Stimulated activated CD4-positive, alpha-beta T cell treated with anti-CD3 and anti-CD28 coated beads, Interleukin-2, amount 100 ng/mL, for 24 hours (primary cell): Measurements from ENCODE around the gene SLC2A13.
"Not testable (repeated sequence)": the region's sequence is repeated elsewhere in the genome, so short reads cannot be mapped to it uniquely, and the experiment has no call there.

Experiments used
- DNase-seq, 2 donors: peaks; one replicate each; pipeline ENCODE4 v3.0.0-alpha.2; 2020

Gene SLC2A13

GRCh38 chr12:40034156-40034555, 71.7 kb downstream of the SLC2A13 start:
- DNase-seq: no peak

GRCh38 chr12:40033242-40033630, 72.6 kb downstream of the SLC2A13 start:
- DNase-seq: no peak

GRCh38 chr12:40032433-40033241, 73.2 kb downstream of the SLC2A13 start:
- DNase-seq: no peak

DNA sequence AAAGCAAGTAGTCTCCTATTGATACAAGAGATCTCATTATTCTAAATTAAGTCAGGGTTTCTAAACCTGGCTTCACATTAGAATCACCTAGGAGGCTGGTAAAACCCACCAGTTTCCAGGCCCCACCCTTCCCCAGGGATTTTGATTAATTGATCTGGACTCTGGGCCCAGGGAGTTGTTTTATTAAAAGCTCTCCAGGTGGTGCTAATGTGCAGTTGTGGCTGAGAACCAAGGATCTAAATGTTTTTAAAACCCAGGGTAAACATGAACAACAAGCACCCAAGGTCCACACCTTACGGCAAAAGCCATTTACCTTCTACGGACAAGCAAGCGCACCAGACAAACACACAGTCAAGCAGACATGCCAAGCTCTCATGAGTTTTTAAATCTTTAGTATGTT, 73.9 kb downstream of the SLC2A13 start:
- DNase-seq: no peak

GRCh38 chr12:40030970-40031369, 74.9 kb downstream of the SLC2A13 start:
- not testable (repeated sequence) for DNase-seq

- DNase-seq: no peak
Measured at GRCh38 chr12:40028296-40028695, 77.6 kb downstream of the SLC2A13 start.

GRCh38 chr12:40022850-40023249, 83.0 kb downstream of the SLC2A13 start:
- DNase-seq: no peak

GRCh38 chr12:40020261-40020691, 85.6 kb downstream of the SLC2A13 start:
- DNase-seq: no peak

DNA sequence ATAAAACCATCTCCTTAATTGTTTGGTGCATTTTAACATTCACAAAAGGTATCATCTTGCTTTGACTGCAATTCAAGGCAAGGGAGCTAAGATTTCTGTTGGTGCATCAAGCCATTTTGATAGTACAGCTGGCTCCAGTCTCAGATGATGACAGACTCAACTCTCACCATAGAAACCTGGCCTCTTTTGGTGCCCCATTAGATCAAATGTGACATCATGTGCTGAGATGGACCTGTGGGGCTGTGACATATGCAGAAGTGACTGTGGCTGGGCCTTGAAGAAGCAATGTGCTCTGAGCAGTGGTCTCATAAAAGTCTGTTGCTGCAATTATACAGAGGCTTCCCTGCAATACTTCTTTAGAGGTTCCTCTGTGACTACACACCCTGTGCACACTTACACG, 88.4 kb downstream of the SLC2A13 start:
- DNase-seq: no peak

GRCh38 chr12:40016980-40017379, 88.9 kb downstream of the SLC2A13 start:
- DNase-seq: no peak

GRCh38 chr12:40015881-40016280, 90.0 kb downstream of the SLC2A13 start:
- no peak for DNase-seq

- no peak for DNase-seq
Measured at GRCh38 chr12:40015345-40015744, 90.5 kb downstream of the SLC2A13 start.

DNA sequence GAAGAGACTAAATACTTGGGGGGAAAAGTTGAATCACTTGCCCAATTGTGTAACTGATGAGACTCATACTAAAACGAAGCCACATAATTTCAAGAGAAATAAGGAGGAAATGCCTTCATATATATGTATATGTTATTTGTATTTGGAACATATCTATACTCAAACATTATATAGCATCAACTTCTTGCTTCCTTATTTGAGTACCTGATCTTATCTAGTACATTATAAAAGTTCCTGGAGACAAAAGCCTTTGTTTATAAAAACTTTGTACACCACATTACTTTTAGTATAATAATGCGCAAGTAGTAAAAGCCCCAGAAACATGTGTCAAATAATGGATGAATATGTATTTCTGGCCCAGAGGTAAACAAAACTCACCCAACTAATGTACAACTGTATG, 92.0 kb downstream of the SLC2A13 start:
- DNase-seq: no peak

DNA sequence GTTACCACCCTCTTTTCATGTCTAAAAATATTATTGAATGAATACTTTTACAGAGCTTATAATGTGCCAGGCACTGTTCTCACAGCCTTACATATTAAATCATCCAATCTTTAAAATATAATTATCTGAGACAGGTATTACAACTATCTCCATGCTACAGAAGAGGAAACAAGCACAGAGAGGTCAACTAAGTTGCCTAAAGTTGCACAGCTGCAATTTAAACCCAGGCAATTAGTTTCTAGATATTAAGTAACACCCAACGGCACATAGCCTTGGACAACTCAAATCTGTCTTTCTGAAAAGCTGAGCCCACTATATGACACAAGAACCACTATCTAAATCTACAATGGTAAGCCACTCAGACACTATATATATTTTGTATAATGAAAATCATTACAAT, 92.6 kb downstream of the SLC2A13 start:
- no peak for DNase-seq

DNA sequence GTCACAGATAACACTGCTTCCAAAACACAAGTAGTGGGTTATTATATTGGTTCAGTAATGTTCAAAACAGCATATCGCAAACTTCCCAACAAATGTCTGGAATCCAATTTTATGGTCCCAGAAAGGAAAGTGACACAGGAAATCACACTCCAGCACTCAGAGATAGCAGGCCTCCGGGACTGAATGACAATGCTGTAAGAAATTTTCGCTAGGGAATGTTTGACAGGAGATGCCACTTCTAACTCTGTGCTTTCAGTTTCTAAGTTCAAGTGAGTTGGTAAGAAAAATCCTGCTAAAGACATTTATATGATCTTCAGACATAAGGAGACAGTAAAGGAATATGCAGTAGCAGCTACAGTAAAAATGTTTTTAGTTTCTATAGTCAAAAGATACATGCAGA, 93.2 kb downstream of the SLC2A13 start:
- DNase-seq: no peak

DNA sequence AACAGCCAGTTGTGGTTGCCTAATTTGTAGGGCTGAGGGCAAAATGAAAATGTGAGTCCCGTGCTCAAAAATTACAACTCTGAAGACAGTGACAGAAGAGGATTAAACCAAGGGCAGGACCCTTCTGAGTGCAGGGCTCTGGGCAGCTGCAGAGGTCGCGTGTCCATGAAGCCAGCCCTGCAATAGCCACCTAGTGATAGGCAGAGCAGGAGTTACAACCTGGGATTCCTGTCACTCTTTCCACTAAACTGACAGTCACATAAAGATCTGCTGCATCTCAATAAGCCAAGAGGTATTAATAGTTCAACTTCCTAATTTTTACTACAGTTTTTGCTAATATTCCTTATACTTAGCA, 94.1 kb downstream of the SLC2A13 start:
- no peak for DNase-seq

- DNase-seq: peak; percentile 22 to 55
Measured at GRCh38 chr12:40010899-40011774, 94.7 kb downstream of the SLC2A13 start.

GRCh38 chr12:40002178-40003169, 103.4 kb downstream of the SLC2A13 start:
- DNase-seq: no peak

DNA sequence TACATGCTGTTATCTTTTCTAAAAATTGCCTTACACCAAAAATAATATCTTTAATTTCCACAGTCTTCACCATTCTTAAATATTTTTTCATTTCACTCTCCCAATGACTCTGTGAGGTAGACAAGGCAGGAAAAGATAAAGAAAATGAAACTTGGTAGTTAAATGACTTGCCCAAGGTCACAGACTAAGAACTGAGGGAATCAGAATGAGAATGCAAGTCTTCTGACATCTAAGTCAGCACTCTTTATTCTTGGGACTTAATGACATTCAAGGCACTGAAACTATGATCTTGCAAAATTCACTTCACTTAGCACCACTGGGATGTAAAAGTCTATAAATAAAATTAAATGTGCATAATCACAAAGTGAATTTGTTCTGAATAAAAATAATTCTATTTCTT, 104.5 kb downstream of the SLC2A13 start:
- DNase-seq: no peak

DNA sequence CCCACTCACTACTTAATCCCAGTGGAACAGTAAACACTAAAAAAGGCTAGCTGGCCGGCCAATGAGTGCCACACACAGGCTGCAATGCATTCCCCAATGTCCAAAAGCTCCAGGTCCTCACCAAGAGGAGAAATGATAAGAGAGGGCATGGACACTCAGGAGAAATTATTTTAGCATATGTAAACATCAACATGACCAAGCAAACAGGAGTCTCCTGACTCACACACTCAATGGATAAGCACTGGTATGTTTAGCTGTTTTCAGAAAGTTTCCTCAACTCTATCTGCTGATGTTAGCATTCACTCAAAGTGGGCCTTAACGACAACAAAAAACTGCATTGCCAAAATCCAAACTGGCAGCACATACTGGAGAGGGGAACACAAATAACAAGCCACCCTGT, 105.0 kb downstream of the SLC2A13 start:
- no peak for DNase-seq

DNA sequence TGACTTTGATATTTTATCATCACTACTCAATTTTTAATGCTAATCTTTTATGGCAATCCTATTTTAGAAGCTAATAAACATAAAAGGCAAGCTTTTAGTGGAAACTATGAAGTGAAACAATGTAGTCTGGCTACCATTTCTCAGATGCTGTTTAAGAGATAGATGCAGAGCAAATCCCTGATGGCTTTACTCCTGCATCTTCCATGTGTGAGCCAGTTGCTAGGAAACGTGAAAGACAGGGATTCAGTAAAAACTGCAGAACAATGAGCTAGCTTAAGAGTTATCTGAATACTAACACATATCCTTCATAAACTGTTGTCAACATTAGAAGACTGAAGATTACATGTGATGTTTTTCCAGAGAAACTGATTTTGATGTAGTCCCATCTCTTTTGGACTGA, 112.6 kb downstream of the SLC2A13 start:
- no peak for DNase-seq

- peak; percentile 65 to 67 for DNase-seq
Measured at GRCh38 chr12:39990122-39991101, 115.5 kb downstream of the SLC2A13 start.
